IgD-negative memory B cell (primary cell): ENCODE measurements around the gene PLXNB1. TPM values are rescaled to one million over a fixed set of nuclear protein-coding genes. Genes with fewer than 3 reads are reported as not detected.
A peak's percentile ranks its signal among the peaks of the same experiment; 100 is the strongest.

Source experiments
- H3K27ac Mint-ChIP-seq, 3 donors: one replicate each; pipeline ENCODE4 v1.8.0; 2020 to 2022; ENCODE audit warnings: mild to moderate bottlenecking in 3 of 3, mixed read lengths in 3 of 3, moderate library complexity in 1 of 3
- H3K27me3 Mint-ChIP-seq: one replicate; pipeline ENCODE4 v1.8.0; 2021; ENCODE audit warnings: mixed read lengths
- H3K36me3 Mint-ChIP-seq: one replicate; pipeline ENCODE4 v1.8.0; 2020; ENCODE audit warnings: mild to moderate bottlenecking, mixed read lengths
- H3K4me1 Mint-ChIP-seq, 3 donors: one replicate each; pipeline ENCODE4 v1.8.0; 2020 to 2022; ENCODE audit warnings: mixed read lengths in 3 of 3, mild to moderate bottlenecking in 1 of 3
- H3K4me3 Mint-ChIP-seq, 4 donors: one replicate each; pipeline ENCODE4 v1.8.0; 2020 to 2022; ENCODE audit warnings: mild to moderate bottlenecking in 4 of 4, mixed read lengths in 4 of 4, moderate library complexity in 3 of 4
- H3K9me3 Mint-ChIP-seq, 3 donors: one replicate each; pipeline ENCODE4 v1.8.0; 2020 to 2021; ENCODE audit warnings: mixed read lengths in 3 of 3, mild to moderate bottlenecking in 1 of 3
- polyA plus RNA-seq: library from polyadenylated mRNA; unstranded; fragments of 300-500 nt; fragmentation: Illumina TruSeq; gene quantifications from one replicate; pipeline ENCODE4 v1.2.3, GENCODE V29; 2021

The PLXNB1 gene
- polyA plus RNA-seq, 1 donor from 2014 or later = not detected

- Mint-ChIP-seq H3K36me3 (no peaks in the 10 kb centered on the region), H3K9me3 (no peaks in the 10 kb centered on the region), H3K27ac (no peak overlapping the region), H3K4me1 (no peaks in the 10 kb centered on the region), H3K27me3 (no peaks in the 10 kb centered on the region), H3K4me3 (no peak overlapping the region)
These were observed 57.5 kb downstream of the PLXNB1 start for GRCh38 chr3:48372377-48372770.

- H3K4me1 Mint-ChIP-seq = no peaks in the 10 kb centered on the region
- H3K27me3 Mint-ChIP-seq = no peaks in the 10 kb centered on the region
- no peak within 1 kb of the TSS for H3K4me3 Mint-ChIP-seq
- no peak within 1 kb of the TSS for H3K27ac Mint-ChIP-seq
- no peaks in the 10 kb centered on the region for H3K36me3 Mint-ChIP-seq
- H3K9me3 Mint-ChIP-seq = no peaks in the 10 kb centered on the region
These were observed 58.1 kb downstream of the PLXNB1 start, which contains the start of gene FBXW12 for GRCh38 chr3:48371651-48372376. TSS of gene FBXW12 (plus strand) at chr3:48372219. CDS start at chr3:48372768, 549 bp downstream.

GRCh38 chr3:48370333-48370713, 59.6 kb downstream of the PLXNB1 start:
- H3K9me3 Mint-ChIP-seq = no peaks in the 10 kb centered on the region
- no peaks in the 10 kb centered on the region for H3K36me3 Mint-ChIP-seq
- no peak overlapping the region for H3K4me3 Mint-ChIP-seq
- peaks cover 3% of the 10 kb centered on the region for H3K27me3 Mint-ChIP-seq
- H3K27ac Mint-ChIP-seq = no peak overlapping the region
- H3K4me1 Mint-ChIP-seq = no peaks in the 10 kb centered on the region

GRCh38 chr3:48369693-48370332, 60.1 kb downstream of the PLXNB1 start:
- H3K4me1 Mint-ChIP-seq = no peaks in the 10 kb centered on the region
- H3K27ac Mint-ChIP-seq = no peak overlapping the region
- H3K4me3 Mint-ChIP-seq = no peak overlapping the region
- H3K27me3 Mint-ChIP-seq = peaks cover 3% of the 10 kb centered on the region
- H3K36me3 Mint-ChIP-seq = no peaks in the 10 kb centered on the region
- H3K9me3 Mint-ChIP-seq = no peaks in the 10 kb centered on the region

- Mint-ChIP-seq H3K4me1 (no peaks in the 10 kb centered on the region), H3K9me3 (peaks cover under 1 to 2% (median under 1%) of the 10 kb centered on the region in 3 donors), H3K36me3 (peaks cover 2% of the 10 kb centered on the region), H3K27ac (no peak overlapping the region), H3K27me3 (peaks cover 4% of the 10 kb centered on the region), H3K4me3 (no peak overlapping the region)
These were observed 62.7 kb downstream of the PLXNB1 start for GRCh38 chr3:48367201-48367600.

GRCh38 chr3:48364840-48365239, 65.0 kb downstream of the PLXNB1 start:
- Mint-ChIP-seq H3K4me3 (no peak overlapping the region), H3K27ac (no peak overlapping the region), H3K4me1 (no peaks in the 10 kb centered on the region), H3K27me3 (peaks cover 4% of the 10 kb centered on the region), H3K9me3 (peaks cover 5 to 16% (median 15%) of the 10 kb centered on the region in 3 donors), H3K36me3 (peaks cover 2% of the 10 kb centered on the region)

GRCh38 chr3:48361928-48362327, 68.0 kb downstream of the PLXNB1 start:
- Mint-ChIP-seq H3K36me3 (peaks cover 2% of the 10 kb centered on the region), H3K9me3 (peaks cover 5 to 18% (median 16%) of the 10 kb centered on the region in 3 donors), H3K27me3 (peaks cover 7% of the 10 kb centered on the region), H3K4me1 (no peaks in the 10 kb centered on the region), H3K4me3 (no peak overlapping the region), H3K27ac (no peak overlapping the region)

- no peak overlapping the region for H3K4me3 Mint-ChIP-seq
- peak overlapping the region in 2 of 3 donors; percentile 20 to 58 for H3K27ac Mint-ChIP-seq
- peaks cover 12% of the 10 kb centered on the region for H3K27me3 Mint-ChIP-seq
- peaks cover 2 to 23% (median 16%) of the 10 kb centered on the region in 3 donors for H3K9me3 Mint-ChIP-seq
- H3K36me3 Mint-ChIP-seq = no peaks in the 10 kb centered on the region
- H3K4me1 Mint-ChIP-seq = no peaks in the 10 kb centered on the region
These were observed 73.5 kb downstream of the PLXNB1 start for GRCh38 chr3:48356419-48356818.

- no peaks in the 10 kb centered on the region for H3K36me3 Mint-ChIP-seq
- peaks cover 0 to 13% (median 7%) of the 10 kb centered on the region in 3 donors for H3K9me3 Mint-ChIP-seq
- H3K27me3 Mint-ChIP-seq = peaks cover 10% of the 10 kb centered on the region
- no peak overlapping the region for H3K27ac Mint-ChIP-seq
- no peak overlapping the region for H3K4me3 Mint-ChIP-seq
- H3K4me1 Mint-ChIP-seq = no peaks in the 10 kb centered on the region
These were observed 75.9 kb downstream of the PLXNB1 start for GRCh38 chr3:48353987-48354386.

Other genes with a start within 250 kb of the PLXNB1 start
- gene CDC25A, start 241.7 kb downstream of the PLXNB1 start, polyA plus RNA-seq = not detected
- 1.1 TPM for gene CAMP, start 206.6 kb downstream of the PLXNB1 start, polyA plus RNA-seq
- gene ZNF589, start 189.0 kb downstream of the PLXNB1 start, polyA plus RNA-seq = 9.1 TPM
- gene NME6, start 128.7 kb downstream of the PLXNB1 start, polyA plus RNA-seq = 81.1 TPM
- gene SPINK8, start 96.4 kb downstream of the PLXNB1 start, polyA plus RNA-seq = not detected
- gene FBXW12, start 57.9 kb downstream of the PLXNB1 start, polyA plus RNA-seq = not detected
- 13.4 TPM for gene CCDC51, start 10.0 kb upstream of the PLXNB1 start, polyA plus RNA-seq
- 701 TPM for gene TMA7, start 10.2 kb upstream of the PLXNB1 start, polyA plus RNA-seq
- 13.9 TPM for gene ATRIP, start 16.7 kb upstream of the PLXNB1 start, polyA plus RNA-seq
- 307 TPM for gene SHISA5, start 74.1 kb upstream of the PLXNB1 start, polyA plus RNA-seq
- gene PFKFB4, start 126.7 kb upstream of the PLXNB1 start, polyA plus RNA-seq = 1.5 TPM
- not detected for gene UCN2, start 133.7 kb upstream of the PLXNB1 start, polyA plus RNA-seq
- gene COL7A1, start 165.2 kb upstream of the PLXNB1 start, polyA plus RNA-seq = not detected
- 147 TPM for gene UQCRC1, start 179.6 kb upstream of the PLXNB1 start, polyA plus RNA-seq
- not detected for gene TMEM89, start 191.7 kb upstream of the PLXNB1 start, polyA plus RNA-seq
- gene SLC26A6, start 205.4 kb upstream of the PLXNB1 start, polyA plus RNA-seq = 1.4 TPM
- gene CELSR3, start 232.8 kb upstream of the PLXNB1 start, polyA plus RNA-seq = 0.59 TPM